ENCODE data around the gene CYP46A1.

Gene CYP46A1

DNA sequence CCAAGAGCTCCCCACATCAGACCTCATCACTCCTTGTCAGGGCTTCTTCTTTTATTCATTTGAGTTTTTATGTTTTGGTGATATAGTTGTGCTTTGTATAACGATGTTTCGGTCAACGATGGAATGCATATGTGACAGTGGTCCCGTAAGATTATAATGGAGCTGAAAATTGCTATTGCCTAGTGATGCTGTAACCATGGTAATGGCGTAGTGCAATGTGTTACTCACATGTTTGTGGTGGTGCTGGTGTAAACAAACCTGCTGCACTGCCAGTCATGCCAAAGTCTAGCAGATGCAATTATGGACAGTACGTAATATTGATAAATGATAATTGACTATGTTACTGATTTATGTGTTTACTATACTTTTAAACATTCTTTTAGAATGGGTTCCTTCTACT lies 16.3 kb downstream of the CYP46A1 start:
- TF ChIP-seq, protein P1, sequence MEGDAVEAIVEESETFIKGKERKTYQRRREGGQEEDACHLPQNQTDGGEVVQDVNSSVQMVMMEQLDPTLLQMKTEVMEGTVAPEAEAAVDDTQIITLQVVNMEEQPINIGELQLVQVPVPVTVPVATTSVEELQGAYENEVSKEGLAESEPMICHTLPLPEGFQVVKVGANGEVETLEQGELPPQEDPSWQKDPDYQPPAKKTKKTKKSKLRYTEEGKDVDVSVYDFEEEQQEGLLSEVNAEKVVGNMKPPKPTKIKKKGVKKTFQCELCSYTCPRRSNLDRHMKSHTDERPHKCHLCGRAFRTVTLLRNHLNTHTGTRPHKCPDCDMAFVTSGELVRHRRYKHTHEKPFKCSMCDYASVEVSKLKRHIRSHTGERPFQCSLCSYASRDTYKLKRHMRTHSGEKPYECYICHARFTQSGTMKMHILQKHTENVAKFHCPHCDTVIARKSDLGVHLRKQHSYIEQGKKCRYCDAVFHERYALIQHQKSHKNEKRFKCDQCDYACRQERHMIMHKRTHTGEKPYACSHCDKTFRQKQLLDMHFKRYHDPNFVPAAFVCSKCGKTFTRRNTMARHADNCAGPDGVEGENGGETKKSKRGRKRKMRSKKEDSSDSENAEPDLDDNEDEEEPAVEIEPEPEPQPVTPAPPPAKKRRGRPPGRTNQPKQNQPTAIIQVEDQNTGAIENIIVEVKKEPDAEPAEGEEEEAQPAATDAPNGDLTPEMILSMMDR (IDR thresholded peaks at IDR 0.05; ENCODE audit: extremely low read depth, missing control alignments) = no peak
- no peak for DNase-seq (ENCODE audit: low spot score)

DNA sequence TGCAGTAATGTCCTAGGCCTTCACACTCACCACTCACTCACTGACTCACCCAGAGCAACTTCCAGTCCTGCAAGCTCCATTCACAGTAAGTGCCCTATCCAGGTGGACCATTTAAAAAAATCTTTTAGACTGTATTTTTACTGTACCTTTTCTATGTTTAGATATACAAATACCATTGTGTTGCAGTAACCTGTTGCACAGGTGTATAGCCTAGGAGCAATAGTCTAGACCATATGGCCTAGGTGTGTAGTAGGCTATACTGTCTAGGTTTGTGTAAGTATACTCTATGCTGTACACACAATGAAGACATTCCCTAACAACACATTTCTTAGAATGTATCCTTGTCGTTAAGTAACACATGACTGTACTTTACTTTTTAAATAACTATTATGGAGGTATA lies 17.2 kb downstream of the CYP46A1 start:
- TF ChIP-seq, protein P1 (IDR thresholded peaks at IDR 0.05; ENCODE audit: extremely low read depth, missing control alignments) = no peak
- no peak for DNase-seq (ENCODE audit: low spot score)

DNA sequence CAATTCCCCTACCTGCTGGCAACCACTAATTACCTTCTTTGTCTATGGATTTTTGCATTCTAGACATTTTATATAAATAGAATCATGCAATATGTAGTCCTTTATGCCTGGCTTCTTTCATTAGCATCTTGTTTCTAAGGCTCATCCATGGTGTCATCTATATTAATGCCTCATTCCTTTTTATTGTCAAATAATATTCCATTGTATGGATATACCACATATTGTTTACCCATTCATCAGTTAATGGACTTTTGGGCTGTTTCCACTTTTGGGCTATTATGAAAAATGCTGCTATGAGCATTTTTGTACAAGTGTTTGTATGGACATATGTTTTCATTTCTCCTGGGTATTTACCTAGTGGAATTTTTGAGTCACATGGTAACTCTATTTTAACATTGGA lies 18.0 kb downstream of the CYP46A1 start:
- DNase-seq (ENCODE audit: low spot score) = no peak

DNA sequence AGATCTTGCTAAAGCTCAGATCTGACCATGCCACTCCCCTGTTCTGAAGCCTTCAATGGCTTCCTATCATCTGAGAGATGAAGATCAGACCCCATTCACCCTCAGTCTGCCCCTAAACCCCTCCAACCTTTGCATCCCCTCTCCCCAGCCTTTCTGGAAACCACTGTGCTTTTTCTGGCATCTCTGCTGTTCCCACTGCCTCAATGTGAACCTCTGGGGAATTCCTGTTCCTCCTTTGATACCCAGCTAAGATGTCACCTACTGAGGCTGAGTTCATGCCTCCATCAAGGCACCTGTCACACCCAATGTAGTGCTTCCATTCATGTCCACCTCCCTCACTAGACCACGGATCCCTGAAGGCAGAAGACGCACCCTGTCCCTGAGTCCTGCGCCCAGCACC lies 19.3 kb downstream of the CYP46A1 start:
- TF ChIP-seq, protein P1 (IDR thresholded peaks at IDR 0.05; ENCODE audit: extremely low read depth, missing control alignments) = no peak
- no peak for DNase-seq (ENCODE audit: low spot score)

More for the DNA sequence above, 18.0 kb downstream of the CYP46A1 start:
- TF ChIP-seq, protein P1 (IDR thresholded peaks at IDR 0.05; ENCODE audit: extremely low read depth, missing control alignments) = no peak

DNA sequence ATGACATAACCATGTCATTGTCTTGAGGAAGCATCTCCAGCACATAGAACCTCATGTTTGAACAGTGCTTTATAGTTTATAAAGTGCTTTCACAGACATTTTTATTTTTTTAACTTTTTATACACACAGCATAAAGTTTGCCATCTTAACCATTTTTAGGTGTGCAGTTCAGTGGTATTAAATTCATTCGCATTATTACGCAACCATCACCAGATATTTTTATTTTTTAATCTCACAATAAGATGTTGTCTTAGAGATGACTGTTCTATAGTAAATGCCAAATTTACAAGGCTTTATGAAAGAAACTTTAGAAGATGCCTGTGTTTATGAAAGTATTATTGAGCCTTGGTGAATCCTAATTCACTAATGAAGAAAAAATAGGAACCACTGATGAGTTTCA lies 19.9 kb downstream of the CYP46A1 start:
- no peak for DNase-seq (ENCODE audit: low spot score)
- TF ChIP-seq, protein P1 (IDR thresholded peaks at IDR 0.05; ENCODE audit: extremely low read depth, missing control alignments) = no peak

DNA sequence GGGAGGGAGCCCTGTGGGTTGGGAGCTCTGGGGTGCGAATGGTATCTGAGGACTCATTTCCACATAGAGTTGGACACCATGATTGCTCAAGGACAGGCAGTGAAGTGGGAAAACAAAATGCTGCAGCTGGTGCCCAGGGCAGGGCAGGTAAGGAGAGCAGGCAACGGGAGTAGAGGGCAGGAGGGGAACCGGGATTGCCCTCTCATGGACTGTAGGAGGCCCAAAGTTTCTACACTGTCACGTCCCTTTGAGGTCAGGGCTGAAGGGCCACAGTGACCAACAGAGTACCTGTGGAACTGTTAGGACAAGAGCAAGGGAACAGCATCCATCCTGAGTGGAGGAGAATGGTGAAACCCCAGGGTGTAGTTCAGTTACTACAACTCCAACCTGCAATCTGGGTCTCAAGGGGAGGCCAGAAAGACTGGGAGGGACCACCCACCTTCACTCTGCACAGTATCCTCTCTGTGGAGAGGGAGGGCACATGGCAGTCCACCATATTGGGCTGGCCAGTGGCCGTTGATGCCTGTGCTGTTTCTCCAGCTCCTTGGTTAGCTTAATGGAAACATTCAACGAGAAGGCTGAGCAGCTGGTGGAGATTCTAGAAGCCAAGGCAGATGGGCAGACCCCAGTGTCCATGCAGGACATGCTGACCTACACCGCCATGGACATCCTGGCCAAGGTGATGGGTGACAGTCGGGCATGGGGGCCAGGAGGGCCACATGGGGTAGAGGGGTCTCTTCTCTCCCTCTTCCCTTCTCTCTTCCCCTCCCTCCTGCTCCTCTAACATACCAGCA lies 22.2 kb downstream of the CYP46A1 start:
- TF ChIP-seq, protein P1 (IDR thresholded peaks at IDR 0.05; ENCODE audit: extremely low read depth, missing control alignments) = no peak
- DNase-seq (ENCODE audit: low spot score) = no peak

DNA sequence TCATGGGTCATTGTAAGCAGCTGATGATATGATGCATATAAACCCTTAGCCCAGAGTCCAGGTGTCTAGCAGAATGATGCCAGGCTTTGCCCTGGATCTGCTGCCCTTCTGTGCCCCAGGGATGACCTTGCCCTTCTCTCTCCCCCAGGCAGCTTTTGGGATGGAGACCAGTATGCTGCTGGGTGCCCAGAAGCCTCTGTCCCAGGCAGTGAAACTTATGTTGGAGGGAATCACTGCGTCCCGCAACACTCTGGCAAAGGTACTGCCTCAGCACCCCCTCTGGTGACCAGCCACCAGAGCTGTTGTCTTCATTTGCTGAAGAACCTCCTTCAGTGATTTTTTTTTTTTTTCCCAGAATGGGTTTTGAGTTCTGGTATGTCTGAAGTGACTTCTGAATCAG lies 23.3 kb downstream of the CYP46A1 start:
- TF ChIP-seq, protein P1 (IDR thresholded peaks at IDR 0.05; ENCODE audit: extremely low read depth, missing control alignments) = no peak
- DNase-seq (ENCODE audit: low spot score) = no peak

All from GM20000 (cell line).